ENCODE data around the gene EFCAB7. TPM values are rescaled to one million over a fixed set of nuclear protein-coding genes. Genes with fewer than 3 reads are reported as not detected.

The EFCAB7 gene, protein sequence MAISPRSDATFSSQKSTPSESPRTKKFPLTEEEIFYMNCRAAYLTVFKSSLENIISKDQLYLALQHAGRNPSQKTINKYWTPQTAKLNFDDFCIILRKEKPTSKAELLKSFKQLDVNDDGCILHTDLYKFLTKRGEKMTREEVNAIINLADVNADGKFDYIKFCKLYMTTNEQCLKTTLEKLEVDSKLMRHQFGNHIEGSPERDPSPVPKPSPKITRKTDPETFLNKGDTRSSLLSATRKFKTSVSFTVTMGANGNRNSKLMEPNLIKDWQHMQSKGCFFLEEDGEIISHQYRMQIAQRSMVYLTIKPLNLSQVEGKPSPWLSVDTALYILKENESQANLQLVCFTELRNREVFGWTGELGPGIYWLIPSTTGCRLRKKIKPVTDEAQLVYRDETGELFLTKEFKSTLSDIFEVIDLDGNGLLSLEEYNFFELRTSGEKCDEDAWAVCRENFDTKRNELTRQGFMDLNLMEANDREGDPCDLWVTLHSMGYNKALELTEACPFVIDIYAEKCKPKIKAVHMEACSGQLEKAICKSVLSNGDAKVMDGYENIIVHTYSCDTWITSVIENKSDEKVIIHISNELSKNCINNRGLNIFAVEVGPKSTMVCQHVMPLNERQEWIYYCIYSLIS
- total RNA-seq (2014; rRNA removed; shearing (Covaris generic)): 8.9 and 9.8 TPM in 2 replicates

DNA sequence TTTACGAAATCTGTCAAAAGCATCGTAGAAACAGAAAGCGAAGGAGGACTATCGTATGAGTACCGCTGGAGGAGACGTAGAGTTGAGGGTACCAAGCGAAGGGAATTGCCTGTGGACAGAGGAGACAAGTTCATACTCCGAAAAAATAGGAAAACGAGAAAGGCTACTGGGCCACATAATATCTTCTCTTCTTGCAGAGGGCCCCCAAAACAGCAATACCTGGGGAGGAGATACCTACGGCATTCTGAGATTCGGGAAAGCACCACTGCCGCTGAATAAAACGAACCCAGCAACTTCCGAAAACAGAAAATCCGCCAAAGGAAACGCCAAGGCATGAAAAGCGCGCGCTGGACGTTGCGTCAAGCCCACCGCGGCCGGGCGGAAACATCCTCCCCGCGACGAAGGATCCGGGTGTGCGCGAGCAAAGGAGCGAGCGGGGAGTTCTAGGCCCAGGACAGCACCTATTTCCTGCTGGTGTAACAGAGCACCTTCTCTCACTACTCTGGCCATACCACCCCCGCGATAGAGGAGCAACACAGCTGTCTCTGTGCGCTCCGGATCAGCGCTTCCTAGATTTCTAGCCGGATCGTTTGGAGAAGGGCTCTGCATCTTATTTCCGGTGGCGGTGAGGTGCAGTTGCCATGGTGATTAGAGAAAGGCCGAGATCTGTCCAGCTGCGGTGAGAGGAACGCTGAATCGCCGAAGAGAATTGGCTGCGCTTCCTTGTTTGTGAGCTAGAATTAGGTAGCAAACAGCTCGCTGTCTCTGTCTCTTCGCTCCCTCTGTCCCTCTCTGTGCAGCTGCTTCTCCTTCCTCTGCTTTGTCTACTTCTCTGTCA lies at the start of gene EFCAB7, which contains the start of gene ITGB3BP:
Gene EFCAB7 (plus strand): TSS at position 635 of the 838 bp plus-strand sequence. CDS start 2,048 bp downstream, outside the sequence.
Gene ITGB3BP (minus strand): TSS at position 335 of the 838 bp plus-strand sequence. CDS start 92 bp downstream, at position 243.
- peak; percentile 96 for DNase-seq (ENCODE audit: low spot score)

DNA sequence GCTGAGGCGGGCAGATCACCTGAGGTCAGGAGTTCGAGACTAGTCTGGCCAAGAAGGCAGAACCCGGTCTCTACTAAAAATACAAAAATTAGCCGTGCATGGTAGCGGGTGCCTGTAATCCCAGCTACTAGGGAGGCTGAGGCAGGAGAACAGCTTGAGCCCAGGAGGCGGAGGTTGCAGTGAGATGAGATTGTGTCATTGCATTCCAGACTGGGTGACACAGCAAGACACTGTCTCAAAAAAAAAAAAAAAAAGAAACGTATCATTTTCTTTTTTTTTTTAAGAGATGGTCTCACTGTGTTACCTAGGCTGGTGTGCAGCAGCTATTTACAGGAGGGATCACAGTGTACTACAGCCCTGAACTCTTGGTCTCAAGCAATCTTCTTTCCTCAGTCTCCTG lies 47.6 kb upstream of the EFCAB7 start:
- no peak for DNase-seq (ENCODE audit: low spot score)

DNA sequence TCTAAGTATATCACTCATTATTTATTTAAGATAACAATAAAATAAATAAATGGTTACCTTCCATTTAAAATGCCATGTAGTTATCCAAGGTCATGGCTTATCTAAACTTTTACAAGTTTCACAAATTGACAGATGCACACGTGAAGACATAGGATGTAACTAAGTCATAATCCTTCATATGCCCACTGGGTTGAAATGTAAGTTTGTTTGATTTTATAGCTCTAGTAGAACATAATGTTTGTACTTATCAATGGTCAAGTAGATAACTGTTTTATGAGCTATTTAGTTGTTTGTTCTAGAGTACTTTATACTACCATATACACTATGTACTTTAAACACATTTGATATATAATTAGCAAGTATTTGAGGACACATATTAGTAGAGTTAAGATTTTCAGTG lies 43.3 kb upstream of the EFCAB7 start:
- no peak for DNase-seq (ENCODE audit: low spot score)

DNA sequence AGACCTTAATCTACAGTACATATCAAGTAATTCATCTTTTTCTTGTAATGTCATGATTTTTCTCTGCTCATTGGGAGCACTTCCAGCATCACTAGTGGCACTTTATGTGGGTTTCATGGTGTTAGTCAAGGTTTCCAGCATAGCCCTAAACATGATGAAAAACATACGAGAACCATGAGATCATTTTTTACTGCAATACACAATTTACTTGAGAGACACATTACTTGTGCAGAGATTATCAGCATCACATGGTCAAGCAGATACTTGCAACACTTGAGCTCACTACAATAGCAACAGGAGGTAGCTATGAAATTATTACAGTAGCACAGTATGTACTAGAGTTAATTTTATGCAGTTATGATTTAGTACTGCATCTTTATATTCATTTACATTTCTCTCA lies 36.7 kb upstream of the EFCAB7 start:
- DNase-seq (ENCODE audit: low spot score): no peak

DNA sequence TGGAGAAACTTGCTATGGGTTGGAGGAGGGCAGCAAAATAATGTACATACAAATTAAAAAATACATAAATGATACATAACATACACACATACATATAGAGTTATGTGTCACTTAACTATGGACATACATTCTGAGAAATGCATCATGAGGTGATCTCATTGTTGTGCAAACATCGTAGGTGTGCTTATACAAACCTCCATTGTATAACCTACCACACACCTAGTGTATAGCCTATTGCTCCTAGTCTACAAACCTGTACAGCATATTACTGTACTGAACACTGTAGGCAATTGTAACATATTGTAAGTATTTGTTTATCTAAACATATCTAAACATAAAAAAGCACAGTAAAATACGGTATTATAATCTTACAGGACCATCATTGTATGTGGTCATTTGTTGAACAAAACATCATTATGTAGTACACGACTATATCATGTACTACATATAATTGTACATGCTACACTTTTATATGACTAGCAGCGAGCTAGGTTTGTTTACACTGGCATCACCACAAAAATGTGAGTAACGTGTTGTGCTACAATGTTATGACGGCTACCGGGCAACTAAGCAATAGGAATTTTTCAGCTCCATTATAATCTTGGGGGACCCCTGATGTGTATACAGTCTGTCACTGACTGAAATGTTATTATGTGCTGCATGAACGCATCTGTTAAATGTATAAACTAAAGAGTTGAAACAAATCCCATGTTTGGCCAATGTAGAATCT lies 35.8 kb upstream of the EFCAB7 start:
- peak; percentile 64 for DNase-seq (ENCODE audit: low spot score)

DNA sequence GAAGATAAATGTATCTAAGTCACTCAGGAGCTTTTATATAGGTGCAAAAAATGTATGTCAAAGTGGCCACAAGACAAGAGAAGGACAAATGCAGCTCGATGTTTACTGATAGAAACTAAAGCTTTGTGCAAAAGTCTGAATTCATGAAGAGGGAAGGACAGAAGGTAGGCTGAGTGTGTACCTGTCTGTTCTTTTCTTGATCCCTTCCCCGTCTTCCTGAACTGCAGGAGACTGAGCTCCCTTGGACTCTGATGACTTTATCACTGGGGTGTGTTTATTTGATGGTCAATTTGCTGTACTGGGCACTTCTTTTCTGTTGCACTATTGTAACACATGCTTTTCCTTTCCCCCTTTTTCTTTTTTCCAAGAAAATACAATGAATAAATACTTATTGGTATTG lies 25.7 kb upstream of the EFCAB7 start:
- no peak for DNase-seq (ENCODE audit: low spot score)

DNA sequence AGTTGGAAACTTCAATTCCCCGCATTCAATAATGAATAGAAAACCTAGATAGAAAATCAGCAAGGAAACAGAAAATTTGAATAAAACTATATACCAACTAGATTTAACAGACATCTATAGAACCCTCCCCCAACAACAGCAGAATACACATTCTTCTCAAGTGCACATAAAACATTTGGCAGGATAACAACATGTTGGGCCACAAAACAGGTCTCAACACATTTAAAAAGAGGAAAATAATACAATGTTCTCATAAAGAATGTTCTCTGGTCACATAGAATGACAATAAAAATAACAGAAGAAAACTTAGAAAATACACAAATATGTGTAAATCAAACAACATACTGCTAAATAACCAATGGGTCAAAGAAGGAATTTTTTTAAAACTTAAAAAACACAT lies 25.2 kb upstream of the EFCAB7 start:
- DNase-seq (ENCODE audit: low spot score): no peak

DNA sequence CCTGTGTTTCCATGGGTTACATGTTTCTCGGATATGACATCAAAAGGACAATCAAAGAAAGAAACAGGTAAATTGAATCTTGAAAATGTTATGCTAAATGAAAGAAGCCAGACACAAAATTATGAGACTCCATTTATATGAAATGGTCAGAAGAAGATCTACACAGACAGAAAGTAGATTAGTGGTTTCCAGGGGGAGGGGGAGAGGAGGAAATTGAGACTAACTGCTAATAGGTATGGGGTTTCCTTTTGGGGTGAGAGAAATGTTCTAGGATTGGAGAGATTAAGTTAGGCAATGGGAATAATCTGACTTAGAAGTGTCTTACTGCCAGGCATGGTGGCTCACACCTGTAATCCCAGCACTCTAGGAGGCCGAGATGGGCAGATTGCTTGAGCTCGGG lies 22.1 kb upstream of the EFCAB7 start:
- DNase-seq (ENCODE audit: low spot score): no peak

DNA sequence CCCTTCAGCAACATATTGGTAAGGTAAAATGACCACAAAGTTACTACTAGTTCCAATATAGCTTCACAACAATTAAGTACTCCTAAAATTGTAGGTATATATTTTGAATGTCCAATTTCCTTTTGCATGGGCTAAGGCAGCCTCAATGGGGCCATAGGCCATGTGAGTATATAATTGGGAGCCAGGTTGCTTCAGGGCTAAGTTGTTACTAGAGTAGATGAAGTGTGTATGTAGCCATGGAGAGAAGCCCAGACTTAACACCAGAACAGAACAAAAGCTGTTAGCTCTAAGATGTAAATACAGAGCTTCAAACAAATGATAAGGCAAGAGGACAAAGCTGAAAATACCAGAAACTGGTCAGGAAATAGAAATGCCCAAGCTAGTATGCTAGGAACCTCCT lies 16.5 kb upstream of the EFCAB7 start:
- DNase-seq (ENCODE audit: low spot score): no peak

DNA sequence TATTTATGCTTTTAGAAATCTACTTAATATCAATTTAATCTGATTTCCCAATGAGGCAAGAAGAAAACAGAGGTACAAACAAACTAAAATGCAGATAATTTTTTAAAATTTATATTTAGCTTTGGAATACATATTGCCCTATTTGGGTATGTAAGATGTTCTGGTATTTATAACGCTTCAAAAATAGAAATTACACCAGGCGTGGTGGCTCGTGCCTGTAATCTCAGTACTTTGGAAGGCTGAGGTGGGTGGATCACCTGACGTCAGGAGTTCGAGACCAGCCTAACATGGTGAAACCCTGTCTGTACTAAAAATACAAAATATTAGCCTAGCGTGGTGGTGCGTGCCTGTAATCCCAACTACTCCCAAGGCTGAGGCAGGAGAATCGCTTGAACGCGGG lies 13.6 kb upstream of the EFCAB7 start:
- DNase-seq (ENCODE audit: low spot score): no peak

DNA sequence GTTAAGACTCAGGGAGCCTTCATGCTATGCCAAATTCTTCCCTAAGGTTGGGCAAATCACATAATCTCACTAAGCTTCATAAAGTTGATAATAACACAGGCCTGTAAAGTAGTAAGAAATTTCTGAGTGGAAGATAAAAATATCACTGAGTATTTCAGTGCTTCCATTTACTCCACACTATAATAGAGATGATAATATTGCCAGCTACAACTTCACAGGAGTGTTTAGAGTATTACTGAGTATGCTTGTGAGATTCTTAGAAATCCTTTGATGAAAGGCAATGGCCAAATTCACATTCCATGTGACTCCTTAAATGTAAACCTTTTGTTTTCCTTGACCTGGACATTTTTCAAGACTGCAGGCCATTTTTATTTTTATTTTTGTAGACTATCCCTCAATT lies 10.7 kb upstream of the EFCAB7 start:
- no peak for DNase-seq (ENCODE audit: low spot score)

DNA sequence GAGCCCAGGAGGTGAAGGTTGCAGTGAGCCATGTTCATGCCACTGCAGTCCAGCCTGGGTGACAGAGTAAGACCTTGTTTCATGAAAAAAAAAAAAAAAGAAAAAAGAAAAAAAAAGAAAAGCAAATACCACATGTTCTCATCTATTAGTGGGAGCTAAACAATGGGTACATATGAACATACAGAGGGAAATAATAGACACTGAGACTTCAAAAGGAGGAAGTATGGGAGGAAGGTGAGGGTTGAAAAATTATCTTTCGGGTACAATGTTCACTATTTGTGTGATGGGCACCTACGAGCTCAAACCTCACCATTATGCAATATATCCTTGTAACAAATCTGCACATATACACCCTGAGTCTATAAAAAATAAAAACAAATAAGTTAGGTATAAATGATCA lies 6.7 kb upstream of the EFCAB7 start:
- DNase-seq (ENCODE audit: low spot score): no peak

DNA sequence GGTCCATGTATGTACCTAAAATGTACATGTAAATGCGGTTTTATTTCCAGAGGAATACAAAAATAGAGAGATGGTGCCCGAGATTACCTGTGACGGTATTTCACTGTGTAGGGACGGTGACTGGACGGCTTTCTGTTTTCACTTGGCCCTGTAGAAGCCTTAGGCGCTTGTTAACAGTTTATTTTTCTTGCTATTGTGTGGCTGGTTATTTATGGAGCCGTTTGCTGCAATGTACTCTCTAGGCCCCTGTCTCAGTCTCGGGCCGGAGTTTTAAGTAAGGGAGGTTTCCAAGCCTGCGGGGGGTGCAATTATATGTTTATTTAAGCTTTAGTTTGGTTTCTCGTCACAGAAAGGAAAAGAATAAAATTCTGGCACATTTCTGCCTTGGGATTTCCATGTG lies 413 bp downstream of the EFCAB7 start:
- DNase-seq (ENCODE audit: low spot score): peak; percentile 6

DNA sequence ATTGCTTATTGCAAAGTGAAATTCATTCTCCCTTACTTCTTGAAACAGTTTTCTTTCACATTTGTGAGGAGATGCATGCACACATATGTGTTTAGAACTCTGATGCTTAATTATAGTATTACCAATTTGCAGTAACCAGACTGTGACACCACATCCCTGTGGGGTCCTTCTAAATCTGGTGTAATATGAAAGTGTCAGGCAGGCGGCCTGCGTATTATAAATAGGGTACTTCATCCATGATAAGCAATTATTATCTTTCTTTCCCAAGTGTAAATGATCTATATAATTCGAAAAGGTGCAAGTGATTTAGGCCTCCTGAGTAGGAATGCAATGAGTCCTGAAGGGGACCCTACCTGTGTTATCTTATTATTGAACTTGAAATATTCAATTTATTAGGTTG lies 876 bp downstream of the EFCAB7 start:
- DNase-seq (ENCODE audit: low spot score): no peak

DNA sequence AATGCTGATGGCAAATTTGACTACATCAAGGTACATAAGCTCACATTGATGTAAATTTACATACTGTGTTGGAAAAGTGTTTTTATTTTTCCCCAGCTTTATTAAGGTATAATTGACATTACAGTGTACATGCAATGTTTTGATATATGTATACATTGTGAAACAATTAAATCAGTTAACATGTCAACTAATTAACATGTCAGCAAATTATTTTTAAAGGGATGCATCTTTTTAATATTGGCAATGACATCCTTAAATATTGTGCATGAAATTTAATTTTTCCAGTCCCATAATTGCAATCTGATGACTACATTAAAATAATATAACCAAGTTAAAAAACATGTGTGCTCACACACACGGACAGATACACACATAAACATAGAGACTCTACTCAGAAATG lies 9.4 kb downstream of the EFCAB7 start:
- DNase-seq (ENCODE audit: low spot score): no peak

DNA sequence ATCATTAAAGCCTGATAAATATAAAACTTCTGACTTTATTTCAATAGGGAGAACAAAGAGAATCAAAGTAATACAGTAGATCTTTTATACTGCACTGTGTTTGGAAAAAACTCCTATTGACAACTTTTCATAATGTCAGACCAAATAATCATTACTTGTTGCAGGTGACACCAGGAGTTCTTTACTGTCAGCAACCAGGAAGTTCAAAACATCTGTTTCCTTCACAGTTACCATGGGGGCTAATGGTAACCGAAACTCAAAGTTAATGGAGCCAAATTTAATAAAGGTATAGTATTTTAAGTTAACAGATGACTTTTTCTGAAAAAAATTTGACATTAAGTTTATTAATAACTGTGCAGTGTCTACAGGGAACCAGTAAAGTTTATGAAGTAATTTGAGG lies 10.6 kb downstream of the EFCAB7 start:
- no peak for DNase-seq (ENCODE audit: low spot score)

DNA sequence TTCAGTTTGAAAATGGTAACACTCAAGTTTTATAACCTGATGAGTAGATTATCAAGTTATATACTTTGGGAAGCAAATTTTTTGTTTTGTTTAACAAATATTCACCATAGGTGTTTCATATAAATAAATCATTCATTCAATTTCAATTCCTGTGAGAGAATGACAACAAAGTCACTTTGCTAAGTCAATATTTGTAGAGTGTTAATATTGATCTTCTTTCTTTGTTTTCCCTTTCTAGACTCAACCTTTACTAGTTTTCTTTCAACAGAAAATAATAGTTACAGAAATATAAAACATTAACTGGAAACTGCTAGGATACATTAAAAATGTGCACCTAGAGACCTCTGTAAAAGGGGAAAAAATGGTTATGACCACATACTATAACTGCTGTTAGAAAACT lies 11.1 kb downstream of the EFCAB7 start:
- DNase-seq (ENCODE audit: low spot score): no peak

DNA sequence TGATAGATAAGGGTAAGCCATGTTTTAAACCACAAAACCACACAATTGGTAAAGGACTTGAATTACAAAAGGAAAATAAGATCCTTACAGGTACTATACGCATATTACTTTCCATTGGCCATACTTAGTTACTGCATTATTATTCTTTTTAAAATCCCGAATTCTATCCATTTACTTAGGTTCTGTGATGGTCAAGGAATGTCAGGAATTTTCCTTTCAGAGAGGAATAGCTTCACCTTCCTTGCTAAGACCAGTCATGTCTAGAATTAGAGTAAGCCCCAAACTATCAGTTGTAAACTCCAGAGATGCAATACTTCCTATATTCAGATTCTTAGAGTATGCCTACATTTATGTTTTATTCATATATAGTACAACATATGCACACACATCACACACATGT lies 13.7 kb downstream of the EFCAB7 start:
- DNase-seq (ENCODE audit: low spot score): no peak

DNA sequence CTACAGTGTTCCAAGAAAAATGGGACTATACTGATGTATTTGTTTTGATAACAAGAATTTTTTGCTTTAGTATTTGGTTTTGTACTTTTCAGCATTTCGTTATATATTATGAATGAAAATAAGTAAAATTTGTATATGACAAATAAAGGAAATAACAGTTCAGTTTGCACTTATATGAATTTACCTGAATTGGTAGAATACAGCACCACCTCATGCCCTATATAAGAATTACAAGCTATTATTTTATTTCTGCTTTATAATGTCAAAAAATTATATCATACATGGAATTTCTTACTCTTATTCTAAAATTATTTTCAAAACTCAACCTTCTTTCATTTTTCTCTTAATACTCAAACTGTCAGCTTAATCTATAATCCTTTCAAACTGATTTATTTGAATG lies 14.6 kb downstream of the EFCAB7 start:
- DNase-seq (ENCODE audit: low spot score): no peak

DNA sequence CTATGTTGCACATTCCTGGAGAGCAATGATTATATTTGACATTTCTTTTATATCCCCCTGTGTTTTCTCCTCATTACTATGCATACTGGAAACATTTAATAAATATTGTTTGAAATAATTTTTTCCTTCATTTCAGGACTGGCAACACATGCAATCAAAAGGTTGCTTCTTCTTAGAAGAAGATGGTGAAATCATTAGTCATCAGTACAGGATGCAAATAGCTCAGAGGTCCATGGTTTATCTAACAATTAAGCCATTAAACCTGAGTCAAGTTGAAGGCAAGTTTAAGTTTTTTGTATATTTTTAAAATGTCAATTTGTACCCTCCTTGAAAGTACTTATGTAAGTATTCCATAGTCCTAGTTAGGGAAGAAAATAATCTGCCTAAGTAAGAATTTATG lies 22.5 kb downstream of the EFCAB7 start:
- no peak for DNase-seq (ENCODE audit: low spot score)

DNA sequence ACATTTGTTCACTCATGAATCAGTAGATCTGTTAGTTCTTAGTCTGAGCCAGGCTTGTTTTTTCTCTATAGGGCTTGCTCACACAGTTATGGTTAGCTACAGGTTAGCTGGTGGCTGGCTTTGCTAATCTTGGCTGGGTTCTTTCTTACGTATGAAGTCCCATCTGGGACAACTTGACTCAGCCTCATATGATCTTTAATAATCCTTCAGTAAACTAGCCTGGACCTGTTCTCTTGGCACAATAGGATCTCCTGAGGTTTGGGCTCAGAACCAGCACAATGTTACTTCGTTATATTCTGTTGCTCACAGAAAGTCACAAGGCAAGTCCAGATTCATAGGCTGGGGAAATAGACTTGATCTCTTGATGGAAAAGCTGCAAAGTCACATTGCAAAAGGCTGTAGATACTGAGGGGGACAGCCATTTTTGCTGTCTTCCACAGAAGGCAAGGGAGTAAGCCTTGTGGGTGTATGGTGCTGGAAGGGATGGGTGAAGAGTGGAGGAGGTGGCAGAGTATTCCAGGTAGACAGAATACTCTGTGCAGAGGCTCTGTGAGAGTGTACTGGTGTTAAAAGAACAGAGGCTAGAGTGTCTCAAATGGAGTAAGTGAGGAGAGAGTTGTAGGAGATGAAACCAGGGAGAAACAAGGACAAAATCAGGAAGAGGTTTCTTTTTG lies 24.4 kb downstream of the EFCAB7 start:
- DNase-seq (ENCODE audit: low spot score): no peak

Measured in H4 (cell line).